Parathyroid adenoma (tissue), 2 donors: ENCODE data around the gene TLK2.
"Not testable (repeated sequence)": the region's sequence is repeated elsewhere in the genome, so short reads cannot be mapped to it uniquely, and the experiment has no call there.

Experiments
- H2AFZ ChIP-seq: fragments of 300-600 bp; sonication (generic); one replicate; pipeline ENCODE4 v1.7.0; 2017; ENCODE audit warnings: antibody characterized with exemption, mild to moderate bottlenecking
- H3K27ac ChIP-seq: fragments of 300-600 bp; sonication (generic); one replicate; pipeline ENCODE4 v1.7.0; 2017
- H3K27me3 ChIP-seq: fragments of 300-600 bp; sonication (generic); one replicate; pipeline ENCODE4 v1.7.0; 2017; ENCODE audit warnings: low read length; ENCODE audit not compliant: control insufficient read depth, insufficient read depth
- H3K36me3 ChIP-seq: fragments of 300-600 bp; sonication (generic); one replicate; pipeline ENCODE4 v1.7.0; 2017; ENCODE audit warnings: low read length; ENCODE audit not compliant: control insufficient read depth, insufficient read depth
- H3K4me1 ChIP-seq: fragments of 300-600 bp; sonication (generic); one replicate; pipeline ENCODE4 v1.7.0; 2017; ENCODE audit warnings: control low read depth
- H3K4me2 ChIP-seq: fragments of 300-600 bp; sonication (generic); one replicate; pipeline ENCODE4 v1.7.0; 2017; ENCODE audit warnings: low read length
- H3K4me3 ChIP-seq: fragments of 300-600 bp; sonication (generic); one replicate; pipeline ENCODE4 v1.7.0; 2017; ENCODE audit warnings: low read depth, low read length
- H3K79me2 ChIP-seq: fragments of 300-600 bp; sonication (generic); one replicate; pipeline ENCODE4 v1.7.0; 2017; ENCODE audit warnings: control low read depth
- H3K9ac ChIP-seq: fragments of 300-600 bp; sonication (generic); one replicate; pipeline ENCODE4 v1.7.0; 2017; ENCODE audit warnings: mild to moderate bottlenecking
- H3K9me3 ChIP-seq: fragments of 300-600 bp; sonication (generic); one replicate; pipeline ENCODE4 v1.7.0; 2017; ENCODE audit warnings: low read length; ENCODE audit not compliant: control insufficient read depth
- TF ChIP-seq, protein P1 (sequence below): fragments of 300-600 bp; sonication (generic); IDR thresholded peaks from one replicate; pipeline ENCODE4 v1.7.0; 2017; ENCODE audit warnings: antibody characterized with exemption, mild to moderate bottlenecking
- donor health status: primary hyperparathyroidism.

Gene TLK2

DNA sequence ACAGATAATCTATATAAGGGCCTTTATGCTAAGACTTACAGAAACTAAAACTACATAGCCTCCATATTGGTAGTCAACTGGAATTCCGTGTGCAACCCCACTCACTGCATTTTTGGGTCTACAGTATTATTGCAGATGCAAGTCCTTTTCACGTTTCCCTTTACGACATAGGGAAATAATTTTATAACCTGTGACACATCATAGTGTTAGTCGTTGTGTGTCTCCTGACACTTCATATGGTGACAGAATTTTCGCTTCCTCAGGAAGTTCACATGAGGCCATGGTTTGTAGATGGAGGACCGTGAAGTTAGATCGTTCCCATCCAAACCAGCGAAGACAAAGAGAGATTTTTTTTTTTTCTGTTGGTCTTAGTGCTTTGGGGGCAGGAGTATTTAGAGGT lies 133.1 kb downstream of the TLK2 start:
- no peak overlapping the region for H3K9ac ChIP-seq
- no peaks in the 10 kb centered on the region for H3K36me3 ChIP-seq
- H3K27ac ChIP-seq, result no peak overlapping the region
- no peak overlapping the region for H3K4me2 ChIP-seq
- H3K27me3 ChIP-seq, result no peaks in the 10 kb centered on the region
- H2AFZ ChIP-seq, result no peak overlapping the region
- no peaks in the 10 kb centered on the region for H3K4me1 ChIP-seq
- no peaks in the 10 kb centered on the region for H3K9me3 ChIP-seq
- TF ChIP-seq, protein P1, sequence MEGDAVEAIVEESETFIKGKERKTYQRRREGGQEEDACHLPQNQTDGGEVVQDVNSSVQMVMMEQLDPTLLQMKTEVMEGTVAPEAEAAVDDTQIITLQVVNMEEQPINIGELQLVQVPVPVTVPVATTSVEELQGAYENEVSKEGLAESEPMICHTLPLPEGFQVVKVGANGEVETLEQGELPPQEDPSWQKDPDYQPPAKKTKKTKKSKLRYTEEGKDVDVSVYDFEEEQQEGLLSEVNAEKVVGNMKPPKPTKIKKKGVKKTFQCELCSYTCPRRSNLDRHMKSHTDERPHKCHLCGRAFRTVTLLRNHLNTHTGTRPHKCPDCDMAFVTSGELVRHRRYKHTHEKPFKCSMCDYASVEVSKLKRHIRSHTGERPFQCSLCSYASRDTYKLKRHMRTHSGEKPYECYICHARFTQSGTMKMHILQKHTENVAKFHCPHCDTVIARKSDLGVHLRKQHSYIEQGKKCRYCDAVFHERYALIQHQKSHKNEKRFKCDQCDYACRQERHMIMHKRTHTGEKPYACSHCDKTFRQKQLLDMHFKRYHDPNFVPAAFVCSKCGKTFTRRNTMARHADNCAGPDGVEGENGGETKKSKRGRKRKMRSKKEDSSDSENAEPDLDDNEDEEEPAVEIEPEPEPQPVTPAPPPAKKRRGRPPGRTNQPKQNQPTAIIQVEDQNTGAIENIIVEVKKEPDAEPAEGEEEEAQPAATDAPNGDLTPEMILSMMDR, result no peak
- H3K4me3 ChIP-seq, result no peak overlapping the region
- H3K79me2 ChIP-seq, result no peaks in the 10 kb centered on the region

DNA sequence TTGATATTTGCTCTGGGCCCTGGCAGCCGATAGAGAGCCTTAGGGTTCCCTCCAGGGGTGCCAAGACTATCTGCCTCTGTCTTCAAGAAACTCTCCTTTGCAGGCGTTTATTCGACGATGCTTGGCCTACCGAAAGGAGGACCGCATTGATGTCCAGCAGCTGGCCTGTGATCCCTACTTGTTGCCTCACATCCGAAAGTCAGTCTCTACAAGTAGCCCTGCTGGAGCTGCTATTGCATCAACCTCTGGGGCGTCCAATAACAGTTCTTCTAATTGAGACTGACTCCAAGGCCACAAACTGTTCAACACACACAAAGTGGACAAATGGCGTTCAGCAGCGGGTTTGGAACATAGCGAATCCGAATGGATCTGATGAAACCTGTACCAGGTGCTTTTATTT lies 133.7 kb downstream of the TLK2 start:
- H3K79me2 ChIP-seq, H3K27ac ChIP-seq, H2AFZ ChIP-seq, H3K9ac ChIP-seq, H3K4me3 ChIP-seq, H3K36me3 ChIP-seq, H3K9me3 ChIP-seq, H3K27me3 ChIP-seq, H3K4me2 ChIP-seq, H3K4me1 ChIP-seq: not testable (repeated sequence)

- H3K27ac ChIP-seq, H3K9me3 ChIP-seq, H3K36me3 ChIP-seq, H3K79me2 ChIP-seq, H3K4me2 ChIP-seq, H3K4me3 ChIP-seq, H3K9ac ChIP-seq, H2AFZ ChIP-seq, H3K4me1 ChIP-seq, H3K27me3 ChIP-seq: not testable (repeated sequence)
Observed at GRCh38 chr17:62613095-62613494, 134.5 kb downstream of the TLK2 start.

DNA sequence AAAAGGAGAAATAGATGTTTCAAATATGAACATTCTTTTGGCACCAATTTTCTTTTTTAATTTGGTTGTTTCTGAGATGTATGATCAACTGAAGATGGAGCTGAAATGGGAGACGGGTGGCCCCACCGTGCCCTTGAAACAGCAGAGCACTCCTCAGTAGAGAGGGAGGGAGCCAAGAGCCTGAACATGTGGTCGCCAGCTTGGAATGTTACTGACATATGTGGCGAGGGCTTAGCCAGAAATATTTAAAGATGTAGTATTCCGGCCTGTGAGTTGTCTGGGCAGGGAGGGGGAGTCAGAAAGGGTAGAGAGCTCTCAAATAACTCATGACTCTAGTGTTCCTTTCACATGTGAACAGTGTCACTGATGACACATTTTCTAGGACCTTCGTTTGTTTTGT lies 135.5 kb downstream of the TLK2 start:
- no peak overlapping the region for H3K9ac ChIP-seq
- no peak overlapping the region for H3K4me2 ChIP-seq
- H3K27me3 ChIP-seq, result no peaks in the 10 kb centered on the region
- no peaks in the 10 kb centered on the region for H3K9me3 ChIP-seq
- H3K4me3 ChIP-seq, result no peak overlapping the region
- H3K36me3 ChIP-seq, result no peaks in the 10 kb centered on the region
- no peak overlapping the region for H3K27ac ChIP-seq
- TF ChIP-seq, protein P1, result no peak
- no peak overlapping the region for H2AFZ ChIP-seq
- H3K4me1 ChIP-seq, result no peaks in the 10 kb centered on the region
- H3K79me2 ChIP-seq, result no peaks in the 10 kb centered on the region

GRCh38 chr17:62615503-62615902 lies 136.9 kb downstream of the TLK2 start:
- Histone ChIP-seq H3K4me3 (no peak overlapping the region), H3K36me3 (no peaks in the 10 kb centered on the region), H3K4me1 (no peaks in the 10 kb centered on the region), H3K27ac (no peak overlapping the region), H2AFZ (no peak overlapping the region), H3K27me3 (no peaks in the 10 kb centered on the region), H3K9me3 (no peaks in the 10 kb centered on the region), H3K9ac (no peak overlapping the region), H3K79me2 (no peaks in the 10 kb centered on the region), H3K4me2 (no peak overlapping the region)
- TF ChIP-seq, protein P1, result no peak
